Measurements from ENCODE around the gene HES4.
"Not testable (repeated sequence)": the region's sequence is repeated elsewhere in the genome, so short reads cannot be mapped to it uniquely, and the experiment has no call there.

HES4 gene

DNA sequence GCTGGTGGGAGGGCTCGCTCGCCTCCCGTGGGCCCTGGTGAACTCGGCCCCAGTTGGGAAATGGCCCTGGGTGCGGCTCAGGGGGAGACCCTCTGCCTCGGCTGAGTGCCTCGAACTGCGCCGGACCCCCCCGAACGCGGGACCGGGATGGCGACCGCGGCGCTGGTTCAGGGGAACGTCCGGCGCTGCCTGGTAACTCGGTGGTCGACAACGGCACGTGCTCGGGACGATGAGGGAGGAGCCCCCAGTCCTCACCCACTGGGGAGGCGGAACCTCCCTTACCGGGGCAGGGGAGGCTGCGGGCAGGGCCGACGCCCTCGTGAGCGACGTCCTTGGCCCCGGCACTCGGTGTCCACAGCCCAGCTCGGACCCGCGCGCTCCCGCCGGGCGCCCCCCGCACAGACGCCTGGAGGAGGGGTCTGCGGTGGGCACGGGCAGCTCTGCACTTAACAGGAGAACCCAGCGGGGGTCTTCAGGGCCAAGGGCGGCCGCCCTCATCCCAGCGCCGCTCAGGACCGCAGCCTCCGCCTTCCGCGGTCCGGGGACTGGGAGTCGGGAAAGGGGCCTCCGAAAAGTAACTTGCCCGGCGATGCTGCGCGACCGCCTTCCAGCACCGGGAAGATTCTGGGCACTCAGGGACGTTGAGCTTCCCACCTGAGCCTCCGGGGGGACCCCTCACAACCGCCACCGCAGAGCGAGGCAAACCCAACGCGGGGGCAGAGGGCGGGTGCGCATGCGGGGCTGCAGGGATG lies 1.7 kb downstream of the HES4 start:
- DNase-seq (ENCODE audit: low spot score): no peak

GRCh38 chr1:997713-997992 lies 2.2 kb downstream of the HES4 start:
- DNase-seq (ENCODE audit: low spot score): no peak

- DNase-seq (ENCODE audit: low spot score): no peak
Measured at GRCh38 chr1:996851-997712, 2.8 kb downstream of the HES4 start.

- DNase-seq (ENCODE audit: low spot score): no peak
Measured at GRCh38 chr1:995665-996633, 3.9 kb downstream of the HES4 start.

GRCh38 chr1:994546-994945 lies 5.4 kb downstream of the HES4 start:
- DNase-seq (ENCODE audit: low spot score): not testable (repeated sequence)

GRCh38 chr1:993379-993995 lies 6.4 kb downstream of the HES4 start:
- DNase-seq (ENCODE audit: low spot score): no peak

GRCh38 chr1:992362-992761 lies 7.5 kb downstream of the HES4 start:
- no peak for DNase-seq (ENCODE audit: low spot score)

DNA sequence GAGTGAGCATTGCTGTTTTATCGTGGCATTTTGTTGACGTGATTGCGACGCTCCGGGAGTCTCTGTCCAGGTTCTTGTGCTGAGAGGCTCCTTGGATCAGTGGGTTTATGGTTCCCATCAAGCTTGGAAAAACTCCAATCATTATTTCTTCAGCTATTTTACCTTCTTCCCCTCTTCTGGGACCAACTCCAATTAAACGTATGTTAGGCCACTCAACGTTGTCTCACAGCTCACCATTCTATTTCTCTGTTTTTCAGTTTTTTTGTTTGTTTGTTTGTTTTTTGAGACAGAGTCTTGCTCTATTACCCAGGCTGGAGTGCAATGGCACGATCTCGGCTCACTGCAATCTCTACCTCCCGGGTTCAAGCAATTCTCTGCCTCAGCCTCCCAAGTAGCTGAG lies 8.0 kb downstream of the HES4 start:
- no peak for DNase-seq (ENCODE audit: low spot score)

GRCh38 chr1:991275-991674 lies 8.6 kb downstream of the HES4 start:
- DNase-seq (ENCODE audit: low spot score): not testable (repeated sequence)

GRCh38 chr1:988061-988460 lies 11.8 kb downstream of the HES4 start:
- not testable (repeated sequence) for DNase-seq (ENCODE audit: low spot score)

DNA sequence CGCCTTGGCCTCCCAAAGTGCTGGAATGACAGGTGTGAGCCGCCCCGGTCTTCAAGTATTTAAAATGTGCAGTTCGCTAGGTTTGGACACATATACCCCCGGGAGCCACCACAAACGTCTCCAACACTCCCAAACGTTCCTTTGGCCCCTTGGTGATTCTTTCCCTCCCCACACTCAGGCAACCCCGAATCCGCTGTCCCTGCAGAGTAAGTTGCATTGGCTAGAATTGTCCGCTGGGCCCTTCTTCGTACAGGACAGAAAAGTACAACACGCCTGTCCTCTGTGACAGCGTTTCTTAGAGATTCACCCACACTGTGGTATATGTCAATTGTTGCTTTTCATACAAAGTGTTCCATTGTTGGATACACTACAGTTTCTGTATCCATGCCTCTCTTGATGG lies 14.8 kb downstream of the HES4 start:
- no peak for DNase-seq (ENCODE audit: low spot score)

DNA sequence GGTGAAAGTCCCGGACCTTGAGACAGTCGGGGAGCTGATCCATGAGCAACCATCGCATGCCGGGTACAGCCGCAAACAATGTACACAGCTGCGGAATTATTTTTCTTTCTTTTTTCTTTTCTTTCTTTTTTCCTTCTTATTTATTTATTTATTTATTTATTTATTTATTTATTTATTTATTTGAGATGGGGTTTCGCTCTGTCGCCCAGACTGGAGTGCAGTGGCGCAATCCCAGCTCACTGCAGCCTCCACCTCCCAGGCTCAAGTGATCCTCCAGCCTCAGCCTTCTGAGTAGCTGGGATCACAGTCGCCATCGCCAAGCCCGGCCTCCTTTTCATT lies 15.5 kb downstream of the HES4 start:
- DNase-seq (ENCODE audit: low spot score): no peak

- DNase-seq (ENCODE audit: low spot score): peak; percentile 88
Measured at GRCh38 chr1:983798-984475, 16.0 kb downstream of the HES4 start.

DNA sequence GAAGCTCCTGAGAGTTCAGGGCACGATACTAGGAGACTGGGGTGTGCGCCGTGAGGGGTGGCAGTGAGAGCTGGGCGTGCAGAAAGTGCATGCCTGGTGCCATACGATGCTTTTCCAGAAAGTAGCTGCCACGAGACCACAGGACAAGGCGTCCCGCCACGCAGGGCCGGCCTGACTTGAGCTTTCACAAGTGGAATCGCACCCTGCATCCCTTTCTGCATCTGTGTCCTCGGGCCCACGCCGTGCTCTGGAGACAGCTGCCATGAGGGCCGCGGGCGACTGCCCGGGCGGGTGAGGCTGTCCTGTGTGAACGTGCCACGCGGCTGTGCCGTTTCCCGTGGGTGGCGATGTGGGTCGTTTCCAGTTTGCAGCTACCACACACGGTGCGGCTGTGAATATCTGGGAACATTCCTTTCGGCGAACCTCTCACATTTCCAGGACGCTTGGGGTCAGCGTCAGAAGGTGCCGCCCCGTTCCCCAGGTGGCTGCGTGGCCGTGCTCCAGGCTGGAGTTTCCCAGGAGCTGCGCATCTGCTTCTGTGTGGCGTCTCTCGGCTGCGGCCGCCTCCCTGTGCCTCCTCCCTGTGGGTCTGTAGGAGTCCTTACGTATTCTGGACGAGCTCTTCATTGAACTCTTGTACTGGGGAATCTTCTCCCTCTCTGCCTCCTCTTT lies 17.0 kb downstream of the HES4 start:
- no peak for DNase-seq (ENCODE audit: low spot score)

DNA sequence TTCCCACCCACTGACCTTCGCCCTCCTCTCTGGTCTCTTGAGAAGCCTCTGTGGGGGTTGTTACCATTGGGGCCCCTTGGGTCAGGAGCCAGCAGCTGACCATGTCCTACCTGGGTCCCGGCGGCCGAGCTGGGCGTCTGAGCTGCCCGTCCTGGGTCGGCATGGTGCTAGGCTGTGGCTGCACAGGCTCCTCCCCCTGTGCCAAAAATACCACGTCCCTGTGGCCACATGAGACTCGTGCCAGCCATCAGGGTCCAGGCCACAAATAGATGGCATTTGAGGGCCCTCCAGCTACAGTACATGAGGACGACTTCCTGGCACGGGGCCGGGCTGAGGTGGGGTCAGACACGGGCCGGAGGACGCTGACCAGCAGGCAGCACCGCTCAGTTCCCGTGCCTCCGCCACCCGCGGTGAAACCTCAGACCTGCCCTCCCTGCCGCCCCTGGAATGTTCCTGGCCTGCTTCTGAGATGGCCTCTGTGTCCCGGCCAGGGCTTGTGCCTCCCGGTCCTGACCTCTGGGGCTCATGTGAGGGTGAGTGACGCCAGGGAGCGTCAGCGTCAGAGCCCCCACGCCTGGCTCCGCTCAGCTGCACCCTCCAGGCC lies 17.8 kb downstream of the HES4 start, which contains the start of gene PERM1:
TSS of gene PERM1 (minus strand) at position 139 of the 604 bp plus-strand sequence. CDS start 1,064 bp downstream, outside the sequence.
- DNase-seq (ENCODE audit: low spot score): no peak

DNA sequence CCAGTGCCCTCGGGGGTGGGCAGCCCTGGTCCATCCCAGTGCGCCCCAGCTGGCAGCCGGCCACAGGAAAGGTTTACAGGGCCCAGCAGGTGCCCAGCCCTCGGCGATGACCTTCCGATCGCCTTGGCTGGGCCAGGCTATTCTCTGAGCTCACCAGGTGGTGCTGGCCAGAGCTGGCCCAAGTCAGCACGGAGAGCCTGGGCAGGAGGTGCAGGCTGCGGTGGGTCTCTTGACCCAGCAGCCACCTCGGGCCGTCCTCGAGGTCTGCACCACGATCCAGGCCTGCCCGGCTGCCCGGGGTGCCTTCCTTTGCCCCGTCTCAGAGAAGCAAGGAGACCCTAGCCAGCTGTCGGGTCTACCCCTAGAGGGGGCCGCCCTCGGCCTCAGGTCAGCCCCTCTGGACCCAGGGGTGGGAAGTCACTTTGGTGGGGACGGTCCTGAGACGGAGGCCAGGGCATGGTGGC lies 18.4 kb downstream of the HES4 start:
- DNase-seq (ENCODE audit: low spot score): no peak

DNA sequence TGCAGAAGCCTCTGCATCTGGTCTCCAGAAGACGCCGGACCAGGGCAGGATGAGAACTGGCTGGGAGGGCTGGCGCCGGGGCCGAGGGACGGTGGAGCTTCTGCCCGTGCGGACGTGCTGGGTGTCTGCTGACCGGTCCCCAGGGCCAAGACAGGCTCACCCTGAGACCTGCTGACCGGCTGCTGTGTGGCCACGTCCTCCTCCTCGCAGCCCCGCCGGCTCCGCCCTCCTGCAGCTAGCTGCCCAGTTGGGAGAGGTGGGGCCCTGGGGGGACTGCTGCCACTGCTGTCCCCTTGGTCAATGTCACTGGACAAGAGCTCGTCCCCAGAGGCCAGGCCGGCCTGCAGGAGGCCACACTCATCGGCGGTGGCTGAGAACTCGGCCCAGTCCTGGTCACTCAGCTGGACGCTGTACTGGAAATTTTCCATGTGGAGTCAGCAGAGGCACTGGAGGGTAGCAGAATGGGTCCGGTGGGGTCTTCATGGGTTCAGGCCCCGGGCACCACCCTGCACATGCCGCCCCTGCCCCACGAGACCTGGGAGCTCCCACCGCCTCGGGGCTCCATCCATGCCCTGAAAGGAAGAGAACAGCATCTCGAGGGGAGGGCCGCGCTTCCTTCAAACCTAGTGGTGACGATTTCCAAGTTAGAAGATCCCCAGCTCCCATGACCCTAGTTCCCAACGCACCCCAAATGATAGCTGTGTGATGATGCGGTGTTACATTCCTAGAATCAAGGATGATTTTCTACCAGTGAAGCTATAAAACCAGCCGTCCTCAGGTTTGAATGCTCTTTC lies 19.1 kb downstream of the HES4 start:
- DNase-seq (ENCODE audit: low spot score): no peak

DNA sequence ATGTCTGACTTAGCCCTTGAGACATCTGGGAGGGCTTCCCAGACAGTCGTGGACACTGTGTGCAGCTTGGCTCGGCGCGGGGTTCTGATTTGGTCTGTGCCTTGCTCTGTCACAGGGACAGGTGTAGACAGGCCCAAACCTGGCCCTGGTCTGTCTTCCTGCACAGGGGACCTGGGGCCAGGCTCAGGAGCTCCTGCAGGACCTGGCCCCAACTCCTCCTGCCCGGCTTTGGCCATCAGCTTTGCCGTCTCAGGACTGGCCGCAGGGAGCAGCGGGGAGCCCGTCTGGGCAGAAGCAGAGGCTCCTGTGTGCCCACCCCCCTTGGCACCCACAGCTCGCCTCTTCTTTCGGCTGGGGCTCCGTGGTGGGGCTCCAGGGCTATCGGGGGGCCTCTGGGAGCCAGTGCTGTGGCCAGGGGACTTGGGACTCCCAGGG lies 19.7 kb downstream of the HES4 start:
- DNase-seq (ENCODE audit: low spot score): no peak

GRCh38 chr1:979744-980072 lies 20.2 kb downstream of the HES4 start:
- no peak for DNase-seq (ENCODE audit: low spot score)
